LNCaP clone FGC (cell line): ENCODE measurements around the gene KIF1A.

ENCODE experiments used
- DNase-seq: peaks from one replicate; pipeline ENCODE4 v3.0.0-alpha.2; 2011; ENCODE audit warnings: low read depth
- H3K4me3 ChIP-seq: 2 replicates; pipeline ENCODE4 v1.5.1; 2011; ENCODE audit warnings: mild to moderate bottlenecking, low read depth, low read length, control low read depth
- TF ChIP-seq, protein P1 (sequence below): IDR thresholded peaks from 2 replicates; pipeline ENCODE4 v1.5.1; 2012; ENCODE audit warnings: mild to moderate bottlenecking; ENCODE audit not compliant: control insufficient read depth, insufficient read depth; ENCODE audit errors: extremely low read depth

The KIF1A gene

DNA sequence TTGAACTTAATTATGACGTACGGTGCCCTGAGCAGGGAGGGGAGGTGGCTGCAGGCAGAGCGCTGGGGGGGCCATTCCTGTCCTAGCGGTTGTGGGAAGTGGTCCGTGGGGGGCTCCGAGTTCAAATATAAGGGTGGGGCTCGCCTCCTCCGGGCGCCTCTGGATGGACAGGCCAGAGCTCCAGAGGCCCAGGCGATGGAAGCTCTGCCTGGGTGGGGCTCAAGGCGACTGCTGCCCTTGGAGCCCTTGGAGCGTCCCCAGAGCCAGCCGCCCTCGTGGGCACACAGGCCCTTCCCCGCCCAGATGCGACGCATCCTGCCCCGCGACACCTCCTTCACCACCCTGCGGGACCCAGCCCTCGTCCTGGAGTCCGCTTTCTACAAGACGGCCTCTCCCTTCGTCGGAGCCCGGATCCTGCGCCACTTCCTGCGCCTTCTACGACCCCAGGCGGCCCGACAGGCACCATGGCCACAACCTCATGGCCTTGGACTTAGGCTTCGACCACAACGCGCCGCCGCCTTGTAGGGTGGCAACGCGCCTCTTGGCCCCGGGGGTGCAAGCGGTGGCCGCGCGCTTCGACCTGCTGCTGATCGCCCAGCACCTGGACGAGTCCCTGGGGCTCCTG, 147.8 kb downstream of the KIF1A start:
- no peak overlapping the region for H3K4me3 ChIP-seq
- DNase-seq, result no peak
- TF ChIP-seq, protein P1, sequence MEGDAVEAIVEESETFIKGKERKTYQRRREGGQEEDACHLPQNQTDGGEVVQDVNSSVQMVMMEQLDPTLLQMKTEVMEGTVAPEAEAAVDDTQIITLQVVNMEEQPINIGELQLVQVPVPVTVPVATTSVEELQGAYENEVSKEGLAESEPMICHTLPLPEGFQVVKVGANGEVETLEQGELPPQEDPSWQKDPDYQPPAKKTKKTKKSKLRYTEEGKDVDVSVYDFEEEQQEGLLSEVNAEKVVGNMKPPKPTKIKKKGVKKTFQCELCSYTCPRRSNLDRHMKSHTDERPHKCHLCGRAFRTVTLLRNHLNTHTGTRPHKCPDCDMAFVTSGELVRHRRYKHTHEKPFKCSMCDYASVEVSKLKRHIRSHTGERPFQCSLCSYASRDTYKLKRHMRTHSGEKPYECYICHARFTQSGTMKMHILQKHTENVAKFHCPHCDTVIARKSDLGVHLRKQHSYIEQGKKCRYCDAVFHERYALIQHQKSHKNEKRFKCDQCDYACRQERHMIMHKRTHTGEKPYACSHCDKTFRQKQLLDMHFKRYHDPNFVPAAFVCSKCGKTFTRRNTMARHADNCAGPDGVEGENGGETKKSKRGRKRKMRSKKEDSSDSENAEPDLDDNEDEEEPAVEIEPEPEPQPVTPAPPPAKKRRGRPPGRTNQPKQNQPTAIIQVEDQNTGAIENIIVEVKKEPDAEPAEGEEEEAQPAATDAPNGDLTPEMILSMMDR, result no peak

DNA sequence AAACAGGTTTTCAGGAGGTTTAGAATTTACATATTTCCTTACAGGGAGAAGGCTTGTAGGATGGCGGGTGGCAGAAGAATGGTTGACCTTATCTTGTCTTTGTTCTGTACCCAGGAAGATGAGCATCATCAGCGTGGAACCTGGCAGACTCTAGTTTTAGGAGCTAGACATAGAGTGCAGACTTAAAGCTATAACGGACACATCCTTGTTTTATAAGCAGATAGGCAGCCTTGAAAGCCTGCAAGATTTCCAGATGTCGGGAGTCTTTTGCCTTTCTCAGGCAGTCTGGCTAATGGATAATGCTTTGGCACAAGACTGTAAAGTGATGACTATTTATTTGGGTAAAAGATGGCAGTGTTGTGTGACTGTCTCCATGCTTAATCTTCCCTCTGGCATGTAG, 149.1 kb downstream of the KIF1A start:
- TF ChIP-seq, protein P1, result no peak

DNA sequence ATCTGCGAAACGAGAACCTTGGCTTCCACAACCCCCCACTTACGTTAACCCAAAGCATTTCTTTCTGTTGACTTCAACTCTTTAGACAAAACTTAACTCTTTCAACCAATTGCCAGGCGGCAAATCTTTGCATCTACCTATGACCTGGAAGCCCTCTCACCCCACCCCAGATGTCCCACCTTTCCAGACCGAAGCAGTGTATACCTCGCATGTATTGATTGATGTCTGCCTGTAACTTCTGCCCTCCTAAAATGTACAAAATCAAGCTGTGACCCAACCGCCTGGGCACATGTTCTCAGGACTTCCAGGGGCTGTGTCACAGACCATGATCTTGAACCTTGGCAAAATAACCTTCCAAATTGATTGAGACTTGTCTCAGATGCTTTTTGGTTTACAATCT, 149.6 kb downstream of the KIF1A start:
- DNase-seq, result no peak
- TF ChIP-seq, protein P1, result no peak
- H3K4me3 ChIP-seq, result no peak overlapping the region

More for the DNA sequence above, 149.1 kb downstream of the KIF1A start:
- no peak for DNase-seq
- no peak overlapping the region for H3K4me3 ChIP-seq

DNA sequence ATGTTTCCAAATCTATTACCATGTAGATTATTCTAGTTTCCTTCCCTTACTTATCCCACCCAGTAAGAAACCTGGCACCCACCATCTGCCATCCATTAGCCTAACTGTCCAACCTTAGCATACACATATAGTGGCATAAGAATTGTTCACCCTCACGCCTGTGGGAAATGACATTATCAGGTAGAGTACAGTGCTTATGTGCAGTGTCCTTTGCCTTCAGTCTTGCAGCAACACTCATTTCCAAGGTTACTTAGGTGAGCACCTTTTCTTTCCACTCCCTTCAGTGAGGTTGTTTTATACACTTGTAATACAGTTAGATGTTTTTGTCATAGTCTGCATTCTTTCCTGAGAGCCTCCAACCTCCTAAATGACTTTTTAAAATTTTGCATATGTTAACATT, 155.4 kb downstream of the KIF1A start:
- no peak overlapping the region for H3K4me3 ChIP-seq
- no peak for DNase-seq
- TF ChIP-seq, protein P1, result no peak
